K562 (cell line): Measurements from ENCODE around the gene IFNK. TPM values are rescaled to one million over a fixed set of nuclear protein-coding genes. Genes with fewer than 3 reads are reported as not detected.

Experiments
- ESRRA ChIP-seq: fragments of 450-650 bp; IDR thresholded peaks from 2 replicates; pipeline ENCODE4 v1.6.1; 2014; ENCODE audit warnings: low read depth, mild to moderate bottlenecking, moderate library complexity, borderline replicate concordance
- FIP1L1 ChIP-seq: fragments of 200-400 bp; formaldehyde crosslinking; IDR thresholded peaks from 2 replicates; pipeline ENCODE4 v1.6.1; 2018; ENCODE audit warnings: mild to moderate bottlenecking, low read depth, low read length; ENCODE audit not compliant: poor library complexity, severe bottlenecking
- L3MBTL2 ChIP-seq: fragments of 450-650 bp; IDR thresholded peaks from 2 replicates; pipeline ENCODE4 v1.6.1; 2016; ENCODE audit warnings: mild to moderate bottlenecking, moderate library complexity
- POLR2G ChIP-seq: fragments of 200-400 bp; formaldehyde crosslinking; IDR thresholded peaks from 2 replicates; pipeline ENCODE4 v1.6.1; 2017; ENCODE audit warnings: low read depth, mild to moderate bottlenecking, antibody characterized with exemption, low read length, moderate library complexity
- PRPF4 ChIP-seq: fragments of 200-400 bp; formaldehyde crosslinking; IDR thresholded peaks from one replicate; pipeline ENCODE4 v1.6.1; 2017; ENCODE audit warnings: low read length, low read depth, mild to moderate bottlenecking; ENCODE audit not compliant: insufficient read depth, poor library complexity, severe bottlenecking
- RFX1 ChIP-seq: fragments of 450-650 bp; IDR thresholded peaks from 2 replicates; pipeline ENCODE4 v1.6.1; 2016; ENCODE audit warnings: mild to moderate bottlenecking, moderate library complexity
- SFPQ ChIP-seq: fragments of 200-400 bp; formaldehyde crosslinking; IDR thresholded peaks from 2 replicates; pipeline ENCODE4 v1.6.1; 2017; ENCODE audit warnings: mild to moderate bottlenecking, low read depth, low read length, moderate library complexity
- SRF ChIP-seq, 2 experiments: fragments of 250-450, 450-650 bp in 1 of 2; sonication (Bioruptor Pico) in 1 of 2; sonication (generic) in 1 of 2; formaldehyde crosslinking; IDR thresholded peaks; 2 replicates each; pipeline versions ENCODE4 v1.5.0 to v1.5.1; 2020 to 2022; ENCODE audit warnings: mild to moderate bottlenecking in 1 of 2, missing genetic modification reagents in 1 of 2
- STAG1 ChIP-seq: sonication (generic); formaldehyde crosslinking; IDR thresholded peaks from 2 replicates; pipeline ENCODE4 v1.5.0; 2020; ENCODE audit warnings: missing genetic modification reagents, borderline replicate concordance
- STAT6 ChIP-seq: sonication (generic); formaldehyde crosslinking; IDR thresholded peaks from 2 replicates; pipeline ENCODE4 v1.8.1; 2023; ENCODE audit warnings: mild to moderate bottlenecking, missing genetic modification reagents
- TAF7 ChIP-seq: fragments of 450-650 bp; IDR thresholded peaks from 2 replicates; pipeline ENCODE4 v1.6.1; 2016; ENCODE audit warnings: missing genetic modification characterization, missing compliant biosample characterization
- USF2 ChIP-seq: sonication (generic); formaldehyde crosslinking; IDR thresholded peaks from 2 replicates; pipeline ENCODE4 v1.5.0; 2020; ENCODE audit warnings: missing genetic modification reagents
- ZBTB7A ChIP-seq: IDR thresholded peaks from 2 replicates; pipeline ENCODE4 v1.6.1; 2011; ENCODE audit warnings: low read depth, mild to moderate bottlenecking, low read length, moderate library complexity, borderline replicate concordance; ENCODE audit not compliant: control insufficient read depth
- ZNF583 ChIP-seq: fragments of 250-450 bp; sonication (Bioruptor Pico); IDR thresholded peaks from 2 replicates; pipeline ENCODE4 v1.4.0; 2020
- ZNF586 ChIP-seq: fragments of 450-650 bp; formaldehyde crosslinking; conservative IDR thresholded peaks from 2 replicates; pipeline ENCODE4 v1.4.0; 2020; ENCODE audit warnings: mild to moderate bottlenecking, moderate library complexity
- ZNF592 ChIP-seq: fragments of 450-650 bp; IDR thresholded peaks from 2 replicates; pipeline ENCODE4 v1.6.1; 2017; ENCODE audit warnings: antibody characterized with exemption, mild to moderate bottlenecking
- ZNF717 ChIP-seq: fragments of 250-450 bp; sonication (Bioruptor Pico); IDR thresholded peaks from 2 replicates; pipeline ENCODE4 v1.5.0; 2021
- polyA plus RNA-seq, 8 experiments: library from polyadenylated mRNA; depleted of rRNA in 4 of 8; stranded (reverse) in 5 of 8; unstranded in 3 of 8; fragments of >200 nt; fragmentation: Nextera tagmentation in 2 of 8; fragmentation: Illumina TruSeq in 1 of 8; extraction: Ambion mirVana in 2 of 8; extraction: Trizol in 1 of 8; gene quantifications; 2 replicates each; pipeline versions ENCODE4 v1.2.1 to v1.2.3, GENCODE V29; 2011 to 2014; ENCODE audit warnings: inconsistent platforms in 1 of 8, missing spikeins in 1 of 8
- total RNA-seq, 7 experiments: library from RNA; depleted of rRNA in 6 of 7; stranded (reverse); fragments of >200 nt in 6 of 7; fragmentation: Illumina TruSeq in 2 of 7; extraction: Trizol in 2 of 7; gene quantifications; 2 replicates each; pipeline versions ENCODE4 v1.2.1 to v1.2.3, GENCODE V29; 2011 to 2021; ENCODE audit warnings: low replicate concordance in 1 of 7

IFNK gene
- total and polyA plus RNA-seq, 9 of the 15 experiments (the other 6 are each of a cell fraction or from before 2014, with no cell fraction given): 0.11 TPM; not detected in 8

GRCh38 chr9:27530915-27531755, 7.0 kb downstream of the IFNK start (continued):
- 0 out of 2 replicates have a peak, but pooled peaks have one; percentile 24 for TF ChIP-seq ZNF592
- no peak for TF ChIP-seq SRF (CRISPR knock-in tag; IDR thresholded peaks at IDR 0.05)
- TF ChIP-seq ESRRA: no peak
- TF ChIP-seq USF2: no peak
- TF ChIP-seq ZNF583 (CRISPR knock-in tag): no peak
- TF ChIP-seq ZBTB7A: no peak
- no peak for TF ChIP-seq POLR2G
- TF ChIP-seq TAF7 (tag): no peak
- peak; percentile 63 for TF ChIP-seq RFX1
- no peak for TF ChIP-seq SFPQ
- TF ChIP-seq STAT6 (CRISPR knock-in tag): no peak
- TF ChIP-seq ZNF717: no peak
- TF ChIP-seq STAG1 (CRISPR knock-in tag): no peak
- peak; percentile 66 for TF ChIP-seq L3MBTL2
- no peak for TF ChIP-seq FIP1L1
- TF ChIP-seq ZNF586 (CRISPR knock-in tag): no peak
- TF ChIP-seq PRPF4: no peak
